ENCODE measurements around the gene MYT1. TPM values are rescaled to one million over a fixed set of nuclear protein-coding genes. Genes with fewer than 3 reads are reported as not detected.

Gene MYT1
- total RNA-seq, 1 experiment from 2014 or later, result 7.1 TPM

- RAD21 ChIA-PET (ENCODE audit: low non-redundant PET in 1 of 2, low total read pairs in 2 of 2, uncharacterized antibody in 2 of 2, unreplicated experiment in 2 of 2), result no interaction called here
- no peaks in the 10 kb centered on the region for H3K9me3 ChIP-seq (ENCODE audit: control insufficient read depth in 1 of 2, insufficient read depth in 1 of 2, low read depth in 1 of 2, low read length in 2 of 2)
- no peak for DNase-seq (ENCODE audit: low read depth, low spot score)
- no peak overlapping the region for H3K4me2 ChIP-seq (ENCODE audit: low read length)
- POLR2A ChIA-PET, result no interaction called here
- intact Hi-C loops (cut with micrococcal nuclease), result no loop called here
- no peak overlapping the region for H3K9ac ChIP-seq (ENCODE audit: low read length)
- no TSS peak for BruUV-seq (replicated peaks)
- TF ChIP-seq ZFX (IDR thresholded peaks at IDR 0.05) (no peak), CEBPB (IDR thresholded peaks at IDR 0.05; ENCODE audit: low read depth) (no peak), ZNF274 (IDR thresholded peaks at IDR 0.05; ENCODE audit: low read depth, low read length) (no peak), REST (IDR thresholded peaks at IDR 0.05; ENCODE audit: low read depth) (no peak), MAX (IDR thresholded peaks at IDR 0.05) (no peak), SIN3A (IDR thresholded peaks at IDR 0.05; ENCODE audit: low read depth) (no peak), ZBTB33 (IDR thresholded peaks at IDR 0.05; ENCODE audit: extremely low read depth, insufficient replicate concordance, low read length) (no peak), CTCF (IDR thresholded peaks at IDR 0.05 in 2 of 3, conservative IDR thresholded peaks at IDR 0.05 in 1 of 3; ENCODE audit: borderline replicate concordance in 1 of 3, insufficient read depth in 1 of 3, low read depth in 2 of 3, low read length in 2 of 3) (no peak), EGR1 (IDR thresholded peaks at IDR 0.05; ENCODE audit: low read depth) (no peak), EZH2phosphoT487 (IDR thresholded peaks at IDR 0.05; ENCODE audit: borderline replicate concordance) (no peak), RAD21 (IDR thresholded peaks at IDR 0.05; ENCODE audit: low read depth) (no peak), JUND (IDR thresholded peaks at IDR 0.05) (no peak), SP1 (IDR thresholded peaks at IDR 0.05; ENCODE audit: low read depth) (no peak), EZH2 (IDR thresholded peaks at IDR 0.05) (no peak), CBX3 (IDR thresholded peaks at IDR 0.05; ENCODE audit: low read depth) (no peak), ATF3 (IDR thresholded peaks at IDR 0.05) (no peak), FOSL1 (IDR thresholded peaks at IDR 0.05; ENCODE audit: low read depth) (no peak), POLR2A (IDR thresholded peaks at IDR 0.05; ENCODE audit: borderline replicate concordance, extremely low read depth, insufficient read depth, insufficient read length) (no peak)
- H3K27ac ChIP-seq (ENCODE audit: low read depth, low read length), result no peak overlapping the region
- no peaks in the 10 kb centered on the region for H4K20me1 ChIP-seq (ENCODE audit: insufficient read depth)
- H3K4me3 ChIP-seq (replicated peaks in 1 of 2; ENCODE audit: low read depth in 1 of 2, low read length in 2 of 2), result no peak overlapping the region
- no peaks in the 10 kb centered on the region for H3K36me3 ChIP-seq (ENCODE audit: control insufficient read depth in 1 of 2, insufficient read depth in 2 of 2, low read length in 2 of 2)
- no peak for ATAC-seq
- no peaks in the 10 kb centered on the region for H3K4me1 ChIP-seq (ENCODE audit: control insufficient read depth in 1 of 2, insufficient read depth in 2 of 2, low read length in 2 of 2)
- H3K79me2 ChIP-seq (ENCODE audit: insufficient read depth, low read length), result no peaks in the 10 kb centered on the region
- H3K27me3 ChIP-seq (ENCODE audit: insufficient read depth, low read length), result peaks cover 18% of the 10 kb centered on the region; the same call in 1 of the 2 replicates
- no peaks in the 10 kb centered on the region for H3K9me2 ChIP-seq (ENCODE audit: insufficient read depth)
- CTCF ChIA-PET, result no interaction called here
- no peak overlapping the region for H2AFZ ChIP-seq (ENCODE audit: low read depth, low read length, poor library complexity, severe bottlenecking)
Observed at GRCh38 chr20:64246616-64247306, 82.5 kb downstream of the MYT1 start.

Measured in HCT116 (cell line).